Lower leg skin (tissue), 3 donors: ENCODE results near the gene BRAP.
A peak's percentile ranks its signal among the peaks of the same experiment; 100 is the strongest.

Experiments
- CTCF ChIP-seq, 3 donors: fragments of 450-650 bp; IDR thresholded peaks; one replicate each; pipeline ENCODE4 v1.5.1; 2016; ENCODE audit warnings: antibody characterized with exemption in 3 of 3, mild to moderate bottlenecking in 3 of 3, moderate library complexity in 2 of 3
- POLR2A ChIP-seq, 2 donors: fragments of 450-650 bp; IDR thresholded peaks; one replicate each; pipeline ENCODE4 v1.6.1; 2016 to 2017; ENCODE audit warnings: antibody characterized with exemption in 2 of 2, mild to moderate bottlenecking in 1 of 2, moderate library complexity in 1 of 2

GRCh38 chr12:111599453-111600204, 86.1 kb downstream of the BRAP start:
- TF ChIP-seq POLR2A (IDR thresholded peaks at IDR 0.05): peak in 1 of 2 donors; percentile 65
- TF ChIP-seq CTCF (IDR thresholded peaks at IDR 0.05): no peak
